HCT116 (cell line): ENCODE data around the gene CHTF18. TPM values are rescaled to one million over a fixed set of nuclear protein-coding genes. Genes with fewer than 3 reads are reported as not detected.

Experiments used
- ATAC-seq: fragments of 200-7000 bp; cut with Tn5 transposase; 2 replicates; pipeline ENCODE4 v1.9.1; 2020; ENCODE audit warnings: mild to moderate bottlenecking, moderate library complexity
- BruUV-seq: library from RNA; stranded (reverse); fragments of 400-500 nt; replicated peaks from 2 replicates; lab custom pipeline; 2021; lab: Mats Ljungman, UMichigan
- CTCF ChIA-PET: fragments of 300-600 bp; sonication (Branson Sonifier 250); formaldehyde crosslinking; loops from one replicate; lab custom pipeline; 2021; ENCODE audit warnings: antibody characterized with exemption; lab: Charles Lee
- POLR2A ChIA-PET: fragments of 300-600, 350-600 bp; sonication (Branson Sonifier 250); formaldehyde crosslinking; loops from one replicate; lab custom pipeline; 2021; ENCODE audit warnings: antibody characterized with exemption; lab: Charles Lee
- RAD21 ChIA-PET, 2 experiments: fragments of 300-600 bp; sonication (Branson Sonifier 250); formaldehyde crosslinking; loops; one replicate each; lab custom pipeline; 2023; ENCODE audit warnings: low total read pairs in 2 of 2; ENCODE audit not compliant: uncharacterized antibody in 2 of 2, unreplicated experiment in 2 of 2, low non-redundant PET in 1 of 2; lab: Charles Lee
- DNase-seq: peaks from one replicate; pipeline ENCODE4 v3.0.0-alpha.2; 2010; ENCODE audit warnings: low read depth, low spot score
- H2AFZ ChIP-seq: fragments of 200-600 bp; shearing (Covaris generic), sonication (generic); 2 replicates; pipeline ENCODE4 v1.6.1; 2017; ENCODE audit warnings: low read depth, mixed run types, mixed read lengths, antibody characterized with exemption, low read length; ENCODE audit not compliant: poor library complexity, severe bottlenecking
- H3K27ac ChIP-seq: 2 replicates; pipeline ENCODE4 v1.5.1; 2012; ENCODE audit warnings: low read depth, low read length
- H3K27me3 ChIP-seq: fragments of 200-600 bp; sonication (generic); 2 replicates; pipeline ENCODE4 v1.6.1; 2016; ENCODE audit warnings: mixed run types, low read length, mixed read lengths; ENCODE audit not compliant: insufficient read depth
- H3K36me3 ChIP-seq, 2 experiments: fragments of 200-500 bp in 1 of 2; fragments of 200-600 bp in 1 of 2; sonication (Bioruptor generic) in 1 of 2; sonication (generic) in 1 of 2; 2 replicates each; pipeline versions ENCODE4 v1.5.1 to v1.6.1; 2014 to 2016; ENCODE audit warnings: low read length in 2 of 2, inconsistent platforms in 1 of 2, mixed read lengths in 1 of 2, mixed run types in 1 of 2; ENCODE audit not compliant: insufficient read depth in 2 of 2, control insufficient read depth in 1 of 2
- H3K4me1 ChIP-seq, 2 experiments: fragments of 200-600 bp in 1 of 2; sonication (generic) in 1 of 2; 2 replicates each; pipeline versions ENCODE4 v1.5.1 to v1.6.1; 2012 to 2017; ENCODE audit warnings: low read length in 2 of 2, inconsistent platforms in 1 of 2, mild to moderate bottlenecking in 1 of 2, mixed read lengths in 1 of 2, mixed run types in 1 of 2, moderate library complexity in 1 of 2; ENCODE audit not compliant: insufficient read depth in 2 of 2, control insufficient read depth in 1 of 2
- H3K4me2 ChIP-seq: fragments of 200-600 bp; sonication (generic); 2 replicates; pipeline ENCODE4 v1.6.1; 2017; ENCODE audit warnings: mixed run types, low read length, mixed read lengths
- H3K4me3 ChIP-seq, 2 experiments: fragments of 200-600 bp in 1 of 2; sonication (generic) in 1 of 2; replicated peaks in 1 of 2; 2 replicates each; pipeline ENCODE4 v1.5.1; 2011 to 2016; ENCODE audit warnings: low read length in 2 of 2, control low read depth in 1 of 2, low read depth in 1 of 2, mild to moderate bottlenecking in 1 of 2, mixed read lengths in 1 of 2, mixed run types in 1 of 2
- H3K79me2 ChIP-seq: fragments of 200-600 bp; sonication (generic); 2 replicates; pipeline ENCODE4 v1.6.1; 2017; ENCODE audit warnings: mild to moderate bottlenecking, mixed run types, low read length, moderate library complexity, mixed read lengths; ENCODE audit not compliant: insufficient read depth
- H3K9ac ChIP-seq: fragments of 200-600 bp; sonication (generic); 2 replicates; pipeline ENCODE4 v1.6.1; 2016; ENCODE audit warnings: low read length, mixed read lengths
- H3K9me2 ChIP-seq: fragments of 200-600 bp; sonication (generic), shearing (Covaris generic); 2 replicates; pipeline ENCODE4 v1.6.1; 2017; ENCODE audit warnings: mixed run types, mild to moderate bottlenecking, moderate library complexity; ENCODE audit not compliant: insufficient read depth
- H3K9me3 ChIP-seq, 2 experiments: fragments of 200-500 bp in 1 of 2; fragments of 200-600 bp in 1 of 2; sonication (Bioruptor generic) in 1 of 2; sonication (generic) in 1 of 2; 2 replicates each; pipeline ENCODE4 v1.6.1; 2014 to 2017; ENCODE audit warnings: low read length in 2 of 2, mixed read lengths in 2 of 2, inconsistent platforms in 1 of 2, low read depth in 1 of 2, mild to moderate bottlenecking in 1 of 2, mixed run types in 1 of 2, moderate library complexity in 1 of 2; ENCODE audit not compliant: control insufficient read depth in 1 of 2, insufficient read depth in 1 of 2
- H4K20me1 ChIP-seq: fragments of 200-600 bp; sonication (generic), shearing (Covaris generic); 2 replicates; pipeline ENCODE4 v1.6.1; 2017; ENCODE audit warnings: mixed run types, mild to moderate bottlenecking, moderate library complexity; ENCODE audit not compliant: insufficient read depth
- ATF3 ChIP-seq: IDR thresholded peaks from 2 replicates; pipeline ENCODE4 v1.6.1; 2012
- CBX3 ChIP-seq: IDR thresholded peaks from 2 replicates; pipeline ENCODE4 v1.6.1; 2012; ENCODE audit warnings: low read depth
- CEBPB ChIP-seq: IDR thresholded peaks from 2 replicates; pipeline ENCODE4 v1.6.1; 2012; ENCODE audit warnings: low read depth
- CTCF ChIP-seq, 3 experiments: fragments of 200-600 bp in 1 of 3; sonication (generic) in 1 of 3; IDR thresholded peaks in 2 of 3; conservative IDR thresholded peaks in 1 of 3; 2 replicates each; pipeline ENCODE4 v1.5.1; 2012 to 2017; ENCODE audit warnings: low read depth in 2 of 3, low read length in 2 of 3, antibody characterized with exemption in 1 of 3, borderline replicate concordance in 1 of 3, control low read depth in 1 of 3, mild to moderate bottlenecking in 1 of 3, mixed read lengths in 1 of 3, mixed run types in 1 of 3, moderate library complexity in 1 of 3; ENCODE audit not compliant: insufficient read depth in 1 of 3
- EGR1 ChIP-seq: IDR thresholded peaks from 2 replicates; pipeline ENCODE4 v1.6.1; 2012; ENCODE audit warnings: low read depth
- ELF1 ChIP-seq: IDR thresholded peaks from 2 replicates; pipeline ENCODE4 v1.6.1; 2012; ENCODE audit warnings: low read depth, borderline replicate concordance
- EZH2 ChIP-seq: fragments of 200-600 bp; sonication (generic); IDR thresholded peaks from 2 replicates; pipeline ENCODE4 v1.6.1; 2017; ENCODE audit warnings: antibody characterized with exemption, mixed run types
- EZH2phosphoT487 ChIP-seq: fragments of 200-600 bp; IDR thresholded peaks from 2 replicates; pipeline ENCODE4 v1.6.1; 2018; ENCODE audit warnings: antibody characterized with exemption, borderline replicate concordance
- FOSL1 ChIP-seq: IDR thresholded peaks from 2 replicates; pipeline ENCODE4 v1.6.1; 2012; ENCODE audit warnings: low read depth
- JUND ChIP-seq: IDR thresholded peaks from 2 replicates; pipeline ENCODE4 v1.6.1; 2012
- MAX ChIP-seq: IDR thresholded peaks from 2 replicates; pipeline ENCODE4 v1.6.1; 2012
- POLR2A ChIP-seq: IDR thresholded peaks from 2 replicates; pipeline ENCODE4 v1.7.0; 2011; ENCODE audit warnings: borderline replicate concordance; ENCODE audit not compliant: insufficient read depth, insufficient read length; ENCODE audit errors: extremely low read depth
- POLR2AphosphoS5 ChIP-seq: IDR thresholded peaks from 2 replicates; pipeline ENCODE4 v1.6.1; 2011; ENCODE audit warnings: mild to moderate bottlenecking, low read depth, low read length, moderate library complexity
- RAD21 ChIP-seq: IDR thresholded peaks from 2 replicates; pipeline ENCODE4 v1.6.1; 2012; ENCODE audit warnings: low read depth, mild to moderate bottlenecking
- REST ChIP-seq: IDR thresholded peaks from 2 replicates; pipeline ENCODE4 v1.6.1; 2012; ENCODE audit warnings: low read depth
- SIN3A ChIP-seq: IDR thresholded peaks from 2 replicates; pipeline ENCODE4 v1.6.1; 2012; ENCODE audit warnings: low read depth
- SRF ChIP-seq: IDR thresholded peaks from 2 replicates; pipeline ENCODE4 v1.6.1; 2012; ENCODE audit warnings: low read depth
- ZFX ChIP-seq: fragments of 450-650 bp; IDR thresholded peaks from 2 replicates; pipeline ENCODE4 v1.6.1; 2017
- ZNF274 ChIP-seq: fragments of 200-500 bp; sonication (Bioruptor generic); IDR thresholded peaks from 2 replicates; pipeline ENCODE4 v1.6.1; 2014; ENCODE audit warnings: mild to moderate bottlenecking, low read depth, low read length, inconsistent platforms
- intact Hi-C: fragments of 100-400 bp; cut with micrococcal nuclease; formaldehyde crosslinking; loops from 2 replicates; pipeline ENCODE4 v1.10.0; 2022
- total RNA-seq: library from RNA; stranded (reverse); gene quantifications from one replicate; pipeline ENCODE4 v1.2.1, GENCODE V29; 2021; ENCODE audit not compliant: unreplicated experiment

CHTF18 gene
- total RNA-seq, 1 experiment from 2014 or later = 145 TPM

DNA sequence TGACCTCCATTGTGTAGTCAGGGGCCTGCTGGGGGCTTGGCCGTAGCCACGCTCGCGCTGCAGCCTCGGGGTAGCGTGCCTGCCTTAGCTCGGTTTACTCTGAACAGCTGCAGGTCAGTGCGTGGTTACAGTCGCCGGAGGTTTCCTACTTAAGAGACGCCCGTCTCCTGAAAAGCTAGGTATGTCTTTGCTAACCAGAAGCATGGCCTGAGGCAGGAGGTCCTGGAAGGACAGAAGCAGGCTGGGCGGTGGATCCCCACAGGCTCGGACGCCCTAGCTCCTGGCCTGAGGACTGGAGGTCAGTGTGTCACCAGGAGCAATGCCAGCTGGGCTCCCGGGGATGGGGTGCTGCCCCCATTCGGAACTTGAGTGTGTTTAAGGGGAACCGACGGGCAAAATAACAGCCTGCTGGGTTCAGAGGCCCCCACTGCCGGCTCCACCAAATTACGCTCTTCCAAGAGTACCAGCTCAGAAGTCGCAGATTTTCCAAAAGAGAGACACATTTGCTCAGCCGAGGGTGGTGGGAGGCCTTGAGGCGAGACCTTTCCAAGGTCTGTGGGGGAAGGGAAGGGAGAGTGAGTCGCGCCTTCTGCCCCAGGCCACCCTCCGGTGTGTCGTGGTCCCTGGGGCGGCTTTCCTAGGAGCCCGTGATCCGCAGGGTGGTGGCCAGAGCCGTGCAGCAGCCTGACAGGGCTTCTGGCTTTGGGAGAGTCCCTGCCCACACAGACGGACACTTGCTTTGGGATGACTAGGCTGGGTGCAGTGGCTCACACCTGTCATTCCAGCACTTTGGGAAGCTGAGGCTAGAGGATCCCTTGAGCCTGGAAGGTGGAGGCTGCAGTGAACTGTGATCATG is 16.0 kb downstream of the CHTF18 start:
- ChIA-PET POLR2A (no interaction called here), CTCF (no interaction called here), RAD21 (interaction anchor here in 1 of 2 experiments (0.8 kb wide), 1 partner anchor 92 kb away, joined by 3 read pairs; no protein-coding TSS in a partner anchor)
- Histone ChIP-seq H3K4me1 (peaks cover 8 to 37% of the 10 kb centered on the region in 2 experiments; a peak in 3 of 4 replicates), H3K36me3 (no peaks in the 10 kb centered on the region), H3K9me3 (no peaks in the 10 kb centered on the region; a peak in 1 of 4 replicates), H3K27me3 (no peaks in the 10 kb centered on the region), H2AFZ (no peak overlapping the region), H3K4me2 (no peak overlapping the region), H3K4me3 (no peak overlapping the region), H4K20me1 (no peaks in the 10 kb centered on the region), H3K9me2 (no peaks in the 10 kb centered on the region), H3K27ac (no peak overlapping the region), H3K79me2 (peaks cover 10% of the 10 kb centered on the region; the same call in 1 of the 2 replicates), H3K9ac (no peak overlapping the region)
- BruUV-seq = no TSS peak
- TF ChIP-seq MAX = no peak
- TF ChIP-seq ZFX = no peak
- TF ChIP-seq CTCF (IDR thresholded peaks at IDR 0.05 in 2 of 3, conservative IDR thresholded peaks at IDR 0.05 in 1 of 3; ENCODE audit: borderline replicate concordance in 1 of 3, insufficient read depth in 1 of 3, low read depth in 2 of 3, low read length in 2 of 3) = no peak
- no peak for TF ChIP-seq JUND
- TF ChIP-seq ATF3 = no peak
- no peak for TF ChIP-seq SRF
- TF ChIP-seq POLR2A = no peak
- no peak for TF ChIP-seq REST
- no peak for TF ChIP-seq EZH2
- no peak for TF ChIP-seq CEBPB
- no peak for TF ChIP-seq POLR2AphosphoS5
- no peak for TF ChIP-seq CBX3
- no peak for TF ChIP-seq EGR1
- no peak for TF ChIP-seq ELF1
- TF ChIP-seq ZNF274 = no peak
- TF ChIP-seq FOSL1 = no peak
- no peak for TF ChIP-seq SIN3A
- TF ChIP-seq RAD21 = no peak
- TF ChIP-seq EZH2phosphoT487 = no peak
- intact Hi-C loops = no loop called here
- DNase-seq (no peak), ATAC-seq (no peak)
